NCI-H460 (cell line): ENCODE results near the gene HOXD9. TPM values are rescaled to one million over a fixed set of nuclear protein-coding genes. Genes with fewer than 3 reads are reported as not detected.

ENCODE experiments used
- DNase-seq: peaks from one replicate; pipeline ENCODE4 v3.0.0-alpha.2; 2016; ENCODE audit warnings: low read depth; ENCODE audit errors: extremely low read depth
- total RNA-seq: library from RNA; depleted of rRNA; stranded (reverse); fragments of >200 nt; shearing (Covaris generic); gene quantifications from 2 replicates; pipeline ENCODE4 v1.2.3, GENCODE V29; 2014

Gene HOXD9
- total RNA-seq, 1 experiment from 2014 or later, result not detected

- no peak for DNase-seq
Measured at GRCh38 chr2:176150584-176151441, 28.3 kb downstream of the HOXD9 start.

- DNase-seq, result no peak
Measured at GRCh38 chr2:176151442-176152287, 29.1 kb downstream of the HOXD9 start, which contains the start of gene HOXD4. HOXD4 (plus strand) TSS chr2:176151550; CDS start chr2:176151634, 84 bp downstream.

GRCh38 chr2:176152350-176153181, 30.0 kb downstream of the HOXD9 start:
- DNase-seq, result no peak

GRCh38 chr2:176154576-176155252, 32.2 kb downstream of the HOXD9 start:
- DNase-seq, result no peak

GRCh38 chr2:176155356-176156044, 33.0 kb downstream of the HOXD9 start:
- DNase-seq, result no peak

- DNase-seq, result no peak
Measured at GRCh38 chr2:176156301-176156806, 33.8 kb downstream of the HOXD9 start.

- no peak for DNase-seq
Measured at GRCh38 chr2:176156807-176157498, 34.4 kb downstream of the HOXD9 start, which contains the start of gene HOXD3. HOXD3 (plus strand) TSS chr2:176157307; CDS start chr2:176169115, 11,808 bp downstream.

GRCh38 chr2:176157499-176158185, 35.1 kb downstream of the HOXD9 start:
- no peak for DNase-seq

- no peak for DNase-seq
Measured at GRCh38 chr2:176158186-176158591, 35.7 kb downstream of the HOXD9 start.

GRCh38 chr2:176158855-176159662, 36.5 kb downstream of the HOXD9 start:
- DNase-seq, result no peak

GRCh38 chr2:176159663-176160250, 37.2 kb downstream of the HOXD9 start:
- DNase-seq, result no peak

- DNase-seq, result no peak
Measured at GRCh38 chr2:176160251-176160985, 37.9 kb downstream of the HOXD9 start.

GRCh38 chr2:176160986-176161824, 38.7 kb downstream of the HOXD9 start:
- no peak for DNase-seq

GRCh38 chr2:176161825-176162626, 39.5 kb downstream of the HOXD9 start:
- no peak for DNase-seq
